GM23248 (cell line): ENCODE data around the gene RBM38. TPM values are rescaled to one million over a fixed set of nuclear protein-coding genes. Genes with fewer than 3 reads are reported as not detected.

Experiments used
- DNase-seq: peaks from one replicate; pipeline ENCODE4 v3.0.0-alpha.2; 2015
- H2AFZ ChIP-seq: fragments of 200-600 bp; sonication (generic); 2 replicates; pipeline ENCODE4 v1.6.1; 2016; ENCODE audit warnings: antibody characterized with exemption
- H3F3A ChIP-seq: fragments of 200-600 bp; sonication (generic); 2 replicates; pipeline ENCODE4 v1.6.1; 2016; ENCODE audit warnings: mild to moderate bottlenecking, antibody characterized with exemption, mixed run types; ENCODE audit not compliant: insufficient read depth
- H3K27ac ChIP-seq: fragments of 200-600 bp; sonication (generic); 2 replicates; pipeline ENCODE4 v1.5.1; 2016; ENCODE audit warnings: mild to moderate bottlenecking
- H3K27me3 ChIP-seq: fragments of 200-600 bp; sonication (generic); replicated peaks from 2 replicates; pipeline ENCODE4 v1.6.1; 2016; ENCODE audit warnings: mild to moderate bottlenecking; ENCODE audit not compliant: insufficient read depth
- H3K36me3 ChIP-seq: fragments of 200-600 bp; sonication (generic); 2 replicates; pipeline ENCODE4 v1.6.1; 2016; ENCODE audit warnings: low read depth, mild to moderate bottlenecking
- H3K4me1 ChIP-seq: fragments of 200-600 bp; sonication (generic); 2 replicates; pipeline ENCODE4 v1.6.1; 2016; ENCODE audit warnings: mild to moderate bottlenecking; ENCODE audit not compliant: insufficient read depth
- H3K4me2 ChIP-seq: fragments of 200-600 bp; sonication (generic); one replicate; pipeline ENCODE4 v1.6.1; 2016; ENCODE audit warnings: mild to moderate bottlenecking; ENCODE audit not compliant: unreplicated experiment
- H3K4me3 ChIP-seq: fragments of 200-600 bp; sonication (generic); 2 replicates; pipeline ENCODE4 v1.5.1; 2016; ENCODE audit warnings: mild to moderate bottlenecking
- H3K79me2 ChIP-seq: fragments of 200-600 bp; sonication (generic); 2 replicates; pipeline ENCODE4 v1.6.1; 2016; ENCODE audit warnings: mild to moderate bottlenecking; ENCODE audit not compliant: insufficient read depth
- H3K9ac ChIP-seq: fragments of 200-600 bp; sonication (generic); 2 replicates; pipeline ENCODE4 v1.6.1; 2016; ENCODE audit warnings: mild to moderate bottlenecking
- H3K9me2 ChIP-seq: fragments of 200-600 bp; sonication (generic); 2 replicates; pipeline ENCODE4 v1.6.1; 2016; ENCODE audit warnings: mixed run types, mild to moderate bottlenecking, moderate library complexity; ENCODE audit not compliant: insufficient read depth
- H3K9me3 ChIP-seq: fragments of 200-600 bp; sonication (generic); one replicate; pipeline ENCODE4 v1.6.1; 2017; ENCODE audit warnings: low read depth
- H4K20me1 ChIP-seq: fragments of 200-600 bp; sonication (generic); 2 replicates; pipeline ENCODE4 v1.6.0; 2016; ENCODE audit not compliant: insufficient read depth
- EZH2 ChIP-seq: fragments of 200-600 bp; sonication (generic); IDR thresholded peaks from 2 replicates; pipeline ENCODE4 v1.6.1; 2018; ENCODE audit warnings: antibody characterized with exemption, mild to moderate bottlenecking; ENCODE audit not compliant: insufficient read depth, poor library complexity, severe bottlenecking
- EZH2phosphoT487 ChIP-seq: fragments of 200-600 bp; sonication (generic); IDR thresholded peaks from 2 replicates; pipeline ENCODE4 v1.6.1; 2018; ENCODE audit warnings: antibody characterized with exemption, moderate library complexity, mild to moderate bottlenecking, low read depth; ENCODE audit not compliant: insufficient read depth
- WGBS, 2 experiments: methylation state at CpG; one replicate each; pipeline ENCODE4 v1.1.6; 2015 to 2017; ENCODE audit warnings: low lambda C conversion rate in 2 of 2, low coverage in 1 of 2; ENCODE audit errors: missing lambda C conversion rate in 2 of 2; 5-methylcytosine and 5-hydroxymethylcytosine counted together
- in situ Hi-C: fragments of 300-500 bp; cut with MboI; formaldehyde crosslinking; loops from 2 replicates; pipeline ENCODE4 v1.15.0; 2020
- polyA plus RNA-seq: library from polyadenylated mRNA; unstranded; fragments of >200 nt; fragmentation: Nextera tagmentation; extraction: Ambion mirVana; gene quantifications from 2 replicates; pipeline ENCODE4 v1.2.1, GENCODE V29; 2016
- total RNA-seq: library from RNA; depleted of rRNA; stranded (reverse); fragments of >200 nt; shearing (Covaris generic); gene quantifications from 2 replicates; pipeline ENCODE4 v1.2.3, GENCODE V29; 2014

Gene RBM38
- total and polyA plus RNA-seq, 2 experiments from 2014 or later, result 1.3 to 8.1 TPM

GRCh38 chr20:57408536-57409233, 17.5 kb downstream of the RBM38 start:
- H4K20me1 ChIP-seq, result no peaks in the 10 kb centered on the region

GRCh38 chr20:57409316-57409671, 18.1 kb downstream of the RBM38 start:
- Histone ChIP-seq H3K4me1 (no peaks in the 10 kb centered on the region), H3K9ac (no peak overlapping the region), H3F3A (no peaks in the 10 kb centered on the region), H3K4me3 (no peak overlapping the region), H3K4me2 (no peak overlapping the region), H3K36me3 (no peaks in the 10 kb centered on the region), H3K9me2 (no peaks in the 10 kb centered on the region), H3K9me3 (no peaks in the 10 kb centered on the region), H3K27ac (no peak overlapping the region), H3K79me2 (no peaks in the 10 kb centered on the region), H4K20me1 (no peaks in the 10 kb centered on the region), H3K27me3 (no peaks in the 10 kb centered on the region), H2AFZ (no peak overlapping the region)
- in situ Hi-C loops, result no loop called here
- 58 to 59% methylated on average over 16 of the region's 16 CpGs for WGBS, 2 experiments
- TF ChIP-seq EZH2phosphoT487, result no peak
- no peak for TF ChIP-seq EZH2
- no peak for DNase-seq

More at GRCh38 chr20:57408536-57409233, 17.5 kb downstream of the RBM38 start:
- no peak overlapping the region for H3K4me2 ChIP-seq
- H3K79me2 ChIP-seq, result no peaks in the 10 kb centered on the region
- no peak overlapping the region for H2AFZ ChIP-seq
- no peak overlapping the region for H3K4me3 ChIP-seq
- no peaks in the 10 kb centered on the region for H3F3A ChIP-seq
- H3K27me3 ChIP-seq, result no peaks in the 10 kb centered on the region
- DNase-seq, result no peak
- no peaks in the 10 kb centered on the region for H3K9me2 ChIP-seq
- WGBS, 2 experiments, result 85 to 86% methylated on average over 26 to 29 of the region's 29 CpGs
- in situ Hi-C loops, result no loop called here
- no peaks in the 10 kb centered on the region for H3K9me3 ChIP-seq
- no peak overlapping the region for H3K9ac ChIP-seq
- H3K4me1 ChIP-seq, result no peaks in the 10 kb centered on the region
- H3K27ac ChIP-seq, result no peak overlapping the region
- H3K36me3 ChIP-seq, result no peaks in the 10 kb centered on the region
- TF ChIP-seq EZH2phosphoT487 (no peak), EZH2 (no peak)

- Histone ChIP-seq H3K9ac (no peak overlapping the region), H2AFZ (no peak overlapping the region), H3K4me2 (no peak overlapping the region), H3K9me2 (no peaks in the 10 kb centered on the region), H3K4me3 (no peak overlapping the region), H3K27me3 (no peaks in the 10 kb centered on the region), H3K36me3 (no peaks in the 10 kb centered on the region), H3K4me1 (no peaks in the 10 kb centered on the region), H4K20me1 (no peaks in the 10 kb centered on the region), H3K27ac (no peak overlapping the region), H3F3A (no peaks in the 10 kb centered on the region), H3K79me2 (no peaks in the 10 kb centered on the region), H3K9me3 (no peaks in the 10 kb centered on the region)
- in situ Hi-C loops, result no loop called here
- no peak for TF ChIP-seq EZH2phosphoT487
- TF ChIP-seq EZH2, result no peak
- no peak for DNase-seq
- WGBS, 2 experiments, result 86 to 88% methylated on average over 14 of the region's 14 CpGs
Measured at GRCh38 chr20:57409672-57410397, 18.6 kb downstream of the RBM38 start.

- Histone ChIP-seq H3K4me2 (no peak overlapping the region), H3K4me1 (no peaks in the 10 kb centered on the region), H3K27ac (no peak overlapping the region), H3K36me3 (no peaks in the 10 kb centered on the region), H3K9me3 (no peaks in the 10 kb centered on the region), H3K9me2 (no peaks in the 10 kb centered on the region), H3K79me2 (no peaks in the 10 kb centered on the region), H3K9ac (no peak overlapping the region), H3F3A (no peaks in the 10 kb centered on the region), H4K20me1 (no peaks in the 10 kb centered on the region), H3K4me3 (no peak overlapping the region), H3K27me3 (no peaks in the 10 kb centered on the region), H2AFZ (no peak overlapping the region)
- DNase-seq, result no peak
- in situ Hi-C loops, result no loop called here
- WGBS, 2 experiments, result 83 to 86% methylated on average over 15 of the region's 15 CpGs
- no peak for TF ChIP-seq EZH2
- TF ChIP-seq EZH2phosphoT487, result no peak
Measured at GRCh38 chr20:57410398-57410920, 19.3 kb downstream of the RBM38 start.
